ENCODE measurements around the gene CCL1.

- TF ChIP-seq GATA2 (IDR thresholded peaks at IDR 0.05; ENCODE audit: low read depth, low read length) (no peak), GATA3 (IDR thresholded peaks at IDR 0.05; ENCODE audit: low read depth, low read length) (no peak)
Observed at GRCh38 chr17:34401165-34401564, 38.1 kb upstream of the CCL1 start.

Data from SH-SY5Y (cell line).